K562 (cell line): ENCODE data around the gene RGL2. TPM values are rescaled to one million over a fixed set of nuclear protein-coding genes. Genes with fewer than 3 reads are reported as not detected.
A peak's percentile ranks its signal among the peaks of the same experiment; 100 is the strongest.

Experiments
- CTBP1 ChIP-seq: fragments of 450-650 bp; IDR thresholded peaks from 2 replicates; pipeline ENCODE4 v1.6.1; 2016; ENCODE audit warnings: borderline replicate concordance
- ELF4 ChIP-seq: fragments of 450-650 bp; formaldehyde crosslinking; IDR thresholded peaks from 2 replicates; pipeline ENCODE4 v1.4.0; 2022; ENCODE audit warnings: missing genetic modification characterization
- ETV1 ChIP-seq: fragments of 450-650 bp; conservative IDR thresholded peaks from 2 replicates; pipeline ENCODE4 v1.6.1; 2016; ENCODE audit warnings: missing genetic modification characterization, control low read depth, low read depth, missing compliant biosample characterization
- GABPA ChIP-seq: fragments of 200-800 bp; sonication (Bioruptor generic); conservative IDR thresholded peaks from 2 replicates; pipeline ENCODE4 v1.6.1; 2016; ENCODE audit warnings: low read depth, missing genetic modification characterization, missing compliant biosample characterization
- HOXB6 ChIP-seq: fragments of 250-450 bp; sonication (Bioruptor Pico); IDR thresholded peaks from 2 replicates; pipeline ENCODE4 v1.5.1; 2022; ENCODE audit warnings: mild to moderate bottlenecking, borderline replicate concordance
- PPARD ChIP-seq: fragments of 250-450 bp; sonication (Bioruptor Pico); IDR thresholded peaks from 2 replicates; pipeline ENCODE4 v1.8.0; 2022; ENCODE audit warnings: inconsistent platforms, mild to moderate bottlenecking, moderate library complexity
- RBM17 ChIP-seq: fragments of 200-400 bp; formaldehyde crosslinking; IDR thresholded peaks from 2 replicates; pipeline ENCODE4 v1.6.1; 2017; ENCODE audit warnings: low read depth, mild to moderate bottlenecking, low read length, borderline replicate concordance
- TAF15 ChIP-seq: fragments of 200-400 bp; formaldehyde crosslinking; IDR thresholded peaks from 2 replicates; pipeline ENCODE4 v1.6.1; 2017; ENCODE audit warnings: mild to moderate bottlenecking, low read depth, low read length, moderate library complexity
- TFAM ChIP-seq: fragments of 250-450 bp; sonication (Bioruptor Pico); conservative IDR thresholded peaks from 2 replicates; pipeline ENCODE4 v1.5.0; 2021; ENCODE audit warnings: mild to moderate bottlenecking, moderate library complexity
- ZNF165 ChIP-seq: fragments of 250-450 bp; sonication (Bioruptor Pico); IDR thresholded peaks from 2 replicates; pipeline ENCODE4 v1.4.0; 2020; ENCODE audit warnings: borderline replicate concordance
- ZNF224 ChIP-seq: sonication (generic); formaldehyde crosslinking; IDR thresholded peaks from 2 replicates; pipeline ENCODE4 v1.8.0; 2022; ENCODE audit warnings: mild to moderate bottlenecking, missing genetic modification reagents
- polyA plus RNA-seq, 8 experiments: library from polyadenylated mRNA; depleted of rRNA in 4 of 8; stranded (reverse) in 5 of 8; unstranded in 3 of 8; fragments of >200 nt; fragmentation: Nextera tagmentation in 2 of 8; fragmentation: Illumina TruSeq in 1 of 8; extraction: Ambion mirVana in 2 of 8; extraction: Trizol in 1 of 8; gene quantifications; 2 replicates each; pipeline versions ENCODE4 v1.2.1 to v1.2.3, GENCODE V29; 2011 to 2014; ENCODE audit warnings: inconsistent platforms in 1 of 8, missing spikeins in 1 of 8
- total RNA-seq, 7 experiments: library from RNA; depleted of rRNA in 6 of 7; stranded (reverse); fragments of >200 nt in 6 of 7; fragmentation: Illumina TruSeq in 2 of 7; extraction: Trizol in 2 of 7; gene quantifications; 2 replicates each; pipeline versions ENCODE4 v1.2.1 to v1.2.3, GENCODE V29; 2011 to 2021; ENCODE audit warnings: low replicate concordance in 1 of 7
- TF ChIP-seq, protein P1 (sequence below), 2 experiments: fragments of 450-650 bp; IDR thresholded peaks; 2 replicates each; pipeline ENCODE4 v1.6.1; 2016; ENCODE audit warnings: mild to moderate bottlenecking in 2 of 2, borderline replicate concordance in 1 of 2, low read depth in 1 of 2, moderate library complexity in 1 of 2
- TF ChIP-seq, protein P2 (sequence below): IDR thresholded peaks from 2 replicates; pipeline ENCODE4 v1.6.1; 2011; ENCODE audit warnings: borderline replicate concordance, low read depth, mild to moderate bottlenecking, moderate library complexity, low read length; ENCODE audit not compliant: insufficient read depth, poor library complexity, severe bottlenecking
- TF ChIP-seq, protein P3 (sequence below): fragments of 200-800 bp; sonication (Bioruptor generic); IDR thresholded peaks from 2 replicates; pipeline ENCODE4 v1.6.1; 2017; ENCODE audit warnings: missing genetic modification characterization, missing compliant biosample characterization

RGL2 gene
- total and polyA plus RNA-seq, 9 of the 15 experiments (the other 6 are each of a cell fraction or from before 2014, with no cell fraction given), result 1.8 to 57.1 (median 19.5) TPM

DNA sequence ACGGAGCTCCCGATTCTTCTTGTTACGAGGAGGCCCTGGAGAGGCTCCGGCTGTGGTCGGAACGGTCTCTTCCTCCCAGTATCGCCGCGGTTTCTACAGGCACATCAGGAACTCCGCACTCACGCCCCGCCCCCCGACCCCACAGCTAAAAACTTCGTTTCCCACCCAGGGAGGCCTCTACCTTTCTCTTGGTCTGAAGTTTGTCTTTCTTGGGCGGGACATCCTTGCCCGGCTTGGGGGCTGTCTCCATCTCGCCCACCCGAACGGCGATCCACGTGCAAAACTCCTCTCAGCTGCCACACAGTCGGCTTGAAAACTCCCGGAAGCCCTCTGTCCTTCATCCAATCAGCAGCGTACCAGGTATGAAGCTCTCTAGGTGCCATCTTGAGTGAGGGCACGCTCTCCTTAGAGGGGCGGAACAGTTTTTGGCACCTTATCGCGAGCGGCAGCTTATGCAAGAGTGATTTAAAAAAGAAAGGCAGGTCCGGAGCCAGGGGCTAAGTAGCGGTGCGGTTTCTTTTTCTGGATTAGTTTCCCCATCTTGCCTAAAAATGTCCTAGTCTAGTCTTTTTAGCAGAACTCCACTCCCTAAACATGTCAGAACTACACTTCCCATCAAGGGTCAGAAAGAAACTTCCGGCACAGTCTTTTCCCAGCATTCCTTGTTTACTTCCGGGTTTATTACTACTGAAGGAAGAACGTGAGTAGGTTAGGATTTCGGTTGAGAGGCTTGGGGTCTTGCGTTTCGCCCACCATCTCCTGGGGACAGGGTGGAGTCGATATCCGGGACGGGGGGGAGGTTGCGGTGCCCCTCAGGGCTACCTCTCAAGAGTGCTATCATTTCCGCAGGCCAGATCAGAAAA lies 9.6 kb downstream of the RGL2 start, which contains the start of the genes PFDN6 and WDR46 (continued):
- TF ChIP-seq, protein P1, sequence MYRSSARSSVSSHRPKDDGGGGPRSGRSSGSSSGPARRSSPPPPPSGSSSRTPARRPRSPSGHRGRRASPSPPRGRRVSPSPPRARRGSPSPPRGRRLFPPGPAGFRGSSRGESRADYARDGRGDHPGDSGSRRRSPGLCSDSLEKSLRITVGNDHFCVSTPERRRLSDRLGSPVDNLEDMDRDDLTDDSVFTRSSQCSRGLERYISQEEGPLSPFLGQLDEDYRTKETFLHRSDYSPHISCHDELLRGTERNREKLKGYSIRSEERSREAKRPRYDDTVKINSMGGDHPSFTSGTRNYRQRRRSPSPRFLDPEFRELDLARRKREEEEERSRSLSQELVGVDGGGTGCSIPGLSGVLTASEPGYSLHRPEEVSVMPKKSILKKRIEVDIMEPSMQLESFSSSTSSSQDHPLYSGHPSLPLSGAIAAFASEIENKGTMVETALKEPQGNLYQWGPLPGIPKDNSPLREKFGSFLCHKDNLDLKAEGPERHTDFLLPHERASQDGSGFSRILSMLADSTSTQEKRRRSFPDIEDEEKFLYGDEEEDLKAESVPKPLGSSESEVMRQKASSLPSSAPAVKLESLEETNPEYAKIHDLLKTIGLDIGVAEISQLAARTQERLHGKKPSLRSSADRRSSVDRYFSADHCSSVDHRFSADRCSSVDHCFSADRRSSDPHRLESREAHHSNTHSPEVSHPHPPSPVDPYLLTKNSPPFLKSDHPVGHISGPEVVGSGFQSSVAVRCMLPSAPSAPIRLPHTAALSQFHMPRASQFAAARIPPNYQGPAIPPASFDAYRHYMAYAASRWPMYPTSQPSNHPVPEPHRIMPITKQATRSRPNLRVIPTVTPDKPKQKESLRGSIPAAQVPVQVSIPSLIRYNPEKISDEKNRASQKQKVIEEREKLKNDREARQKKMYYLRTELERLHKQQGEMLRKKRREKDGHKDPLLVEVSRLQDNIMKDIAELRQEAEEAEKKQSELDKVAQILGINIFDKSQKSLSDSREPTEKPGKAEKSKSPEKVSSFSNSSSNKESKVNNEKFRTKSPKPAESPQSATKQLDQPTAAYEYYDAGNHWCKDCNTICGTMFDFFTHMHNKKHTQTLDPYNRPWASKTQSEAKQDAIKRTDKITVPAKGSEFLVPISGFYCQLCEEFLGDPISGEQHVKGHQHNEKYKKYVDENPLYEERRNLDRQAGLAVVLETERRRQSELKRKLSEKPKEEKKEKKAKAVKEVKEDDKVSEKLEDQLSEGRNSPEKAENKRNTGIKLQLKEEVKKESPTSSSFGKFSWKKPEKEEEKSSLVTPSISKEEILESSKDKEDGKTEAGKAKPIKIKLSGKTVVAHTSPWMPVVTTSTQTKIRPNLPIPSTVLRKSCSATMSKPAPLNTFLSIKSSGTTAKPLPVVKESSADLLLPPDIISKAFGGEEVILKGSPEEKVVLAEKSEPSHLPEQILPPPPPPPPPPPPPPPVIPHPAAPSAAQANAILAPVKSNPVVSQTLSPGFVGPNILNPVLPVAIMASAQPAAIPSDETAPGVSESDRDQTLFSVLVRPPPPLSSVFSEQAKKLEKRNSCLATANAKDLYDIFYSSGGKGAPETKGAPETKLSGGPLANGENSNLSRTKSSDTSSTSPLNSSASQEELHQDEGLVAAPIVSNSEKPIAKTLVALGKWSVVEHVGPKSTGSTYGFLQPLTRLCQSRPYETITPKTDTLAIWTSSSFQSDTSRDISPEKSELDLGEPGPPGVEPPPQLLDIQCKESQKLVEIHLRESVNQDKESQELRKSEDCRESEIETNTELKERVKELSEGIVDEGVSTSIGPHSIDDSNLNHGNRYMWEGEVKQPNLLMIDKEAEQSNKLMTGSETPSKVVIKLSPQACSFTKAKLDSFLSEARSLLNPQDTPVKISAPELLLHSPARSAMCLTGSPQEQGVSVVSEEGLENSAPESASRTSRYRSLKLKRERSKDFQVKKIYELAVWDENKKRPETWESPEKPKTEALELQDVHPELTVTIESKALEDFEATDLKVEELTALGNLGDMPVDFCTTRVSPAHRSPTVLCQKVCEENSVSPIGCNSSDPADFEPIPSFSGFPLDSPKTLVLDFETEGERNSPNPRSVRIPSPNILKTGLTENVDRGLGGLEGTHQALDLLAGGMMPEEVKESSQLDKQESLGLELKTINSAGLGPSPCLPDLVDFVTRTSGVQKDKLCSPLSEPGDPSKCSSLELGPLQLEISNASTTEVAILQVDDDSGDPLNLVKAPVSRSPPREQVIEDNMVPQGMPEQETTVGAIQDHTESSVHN (IDR thresholded peaks at IDR 0.05; ENCODE audit: borderline replicate concordance in 1 of 2, low read depth in 1 of 2), result no peak; a peak in 1 of 4 replicates
- TF ChIP-seq RBM17 (no peak), ELF4 (CRISPR knock-in tag) (0 out of 2 replicates have a peak, but pooled peaks have one; percentile 42), PPARD (CRISPR knock-in tag) (no peak), CTBP1 (no peak), HOXB6 (CRISPR knock-in tag) (no peak), TAF15 (no peak), TFAM (CRISPR knock-in tag) (no peak), ZNF224 (CRISPR knock-in tag) (no peak), ETV1 (peak; percentile 89), GABPA (tag) (peak; percentile 100), ZNF165 (no peak)
- TF ChIP-seq, protein P2, sequence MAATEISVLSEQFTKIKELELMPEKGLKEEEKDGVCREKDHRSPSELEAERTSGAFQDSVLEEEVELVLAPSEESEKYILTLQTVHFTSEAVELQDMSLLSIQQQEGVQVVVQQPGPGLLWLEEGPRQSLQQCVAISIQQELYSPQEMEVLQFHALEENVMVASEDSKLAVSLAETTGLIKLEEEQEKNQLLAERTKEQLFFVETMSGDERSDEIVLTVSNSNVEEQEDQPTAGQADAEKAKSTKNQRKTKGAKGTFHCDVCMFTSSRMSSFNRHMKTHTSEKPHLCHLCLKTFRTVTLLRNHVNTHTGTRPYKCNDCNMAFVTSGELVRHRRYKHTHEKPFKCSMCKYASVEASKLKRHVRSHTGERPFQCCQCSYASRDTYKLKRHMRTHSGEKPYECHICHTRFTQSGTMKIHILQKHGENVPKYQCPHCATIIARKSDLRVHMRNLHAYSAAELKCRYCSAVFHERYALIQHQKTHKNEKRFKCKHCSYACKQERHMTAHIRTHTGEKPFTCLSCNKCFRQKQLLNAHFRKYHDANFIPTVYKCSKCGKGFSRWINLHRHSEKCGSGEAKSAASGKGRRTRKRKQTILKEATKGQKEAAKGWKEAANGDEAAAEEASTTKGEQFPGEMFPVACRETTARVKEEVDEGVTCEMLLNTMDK, result no peak
- TF ChIP-seq, protein P3, sequence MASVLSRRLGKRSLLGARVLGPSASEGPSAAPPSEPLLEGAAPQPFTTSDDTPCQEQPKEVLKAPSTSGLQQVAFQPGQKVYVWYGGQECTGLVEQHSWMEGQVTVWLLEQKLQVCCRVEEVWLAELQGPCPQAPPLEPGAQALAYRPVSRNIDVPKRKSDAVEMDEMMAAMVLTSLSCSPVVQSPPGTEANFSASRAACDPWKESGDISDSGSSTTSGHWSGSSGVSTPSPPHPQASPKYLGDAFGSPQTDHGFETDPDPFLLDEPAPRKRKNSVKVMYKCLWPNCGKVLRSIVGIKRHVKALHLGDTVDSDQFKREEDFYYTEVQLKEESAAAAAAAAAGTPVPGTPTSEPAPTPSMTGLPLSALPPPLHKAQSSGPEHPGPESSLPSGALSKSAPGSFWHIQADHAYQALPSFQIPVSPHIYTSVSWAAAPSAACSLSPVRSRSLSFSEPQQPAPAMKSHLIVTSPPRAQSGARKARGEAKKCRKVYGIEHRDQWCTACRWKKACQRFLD, result peak; percentile 94
